H1 (cell line): ENCODE measurements around the gene TUBB1. TPM values are rescaled to one million over a fixed set of nuclear protein-coding genes. Genes with fewer than 3 reads are reported as not detected.

Experiments
- CTCF ChIA-PET: fragments of 300-600 bp; sonication (Branson Sonifier 250); formaldehyde crosslinking; loops from one replicate; lab custom pipeline; 2021; ENCODE audit not compliant: partially characterized antibody; lab: Charles Lee
- POLR2A ChIA-PET: fragments of 300-600 bp; sonication (Branson Sonifier 250); formaldehyde crosslinking; loops from one replicate; lab custom pipeline; 2021; ENCODE audit warnings: inconsistent platforms; ENCODE audit not compliant: partially characterized antibody; lab: Charles Lee
- DNase-seq, 2 experiments: peaks; one replicate each; pipeline versions ENCODE4 v3.0.0 to v3.0.0-alpha.2; 2010 to 2022; ENCODE audit warnings: low spot score in 2 of 2, low read depth in 1 of 2, mixed read lengths in 1 of 2
- FAIRE-seq: peaks from 2 replicates; lab custom pipeline; 2011; peaks lifted over from hg19 to GRCh38; lab: Jason Lieb, UNC
- H2AFZ ChIP-seq: 2 replicates; pipeline ENCODE4 v1.8.1; 2012; ENCODE audit warnings: low read length, inconsistent platforms
- H2AK5ac ChIP-seq: 2 replicates; pipeline ENCODE4 v1.6.1; 2013; ENCODE audit warnings: low read depth, low read length
- H2BK120ac ChIP-seq: replicated peaks from 2 replicates; pipeline ENCODE3; 2013; ENCODE audit warnings: low read depth, low read length, inconsistent platforms
- H2BK12ac ChIP-seq: 2 replicates; pipeline ENCODE4 v1.6.1; 2013; ENCODE audit warnings: low read depth, low read length
- H2BK15ac ChIP-seq: 2 replicates; pipeline ENCODE4 v1.6.1; 2013; ENCODE audit warnings: low read length
- H2BK20ac ChIP-seq: 2 replicates; pipeline ENCODE4 v1.6.1; 2013; ENCODE audit warnings: low read length
- H2BK5ac ChIP-seq: 2 replicates; pipeline ENCODE4 v1.6.1; 2013; ENCODE audit warnings: low read depth, low read length
- H3K14ac ChIP-seq: 2 replicates; pipeline ENCODE4 v1.6.1; 2013; ENCODE audit warnings: inconsistent platforms; ENCODE audit not compliant: insufficient read length
- H3K18ac ChIP-seq: 2 replicates; pipeline ENCODE4 v1.6.1; 2013; ENCODE audit warnings: low read length; ENCODE audit errors: extremely low read depth
- H3K23ac ChIP-seq: 2 replicates; pipeline ENCODE4 v1.6.1; 2013; ENCODE audit warnings: inconsistent platforms; ENCODE audit not compliant: insufficient read length
- H3K23me2 ChIP-seq: 2 replicates; pipeline ENCODE4 v1.6.1; 2013; ENCODE audit warnings: low read depth, low read length
- H3K27ac ChIP-seq: 2 replicates; pipeline ENCODE4 v1.6.1; 2011; ENCODE audit warnings: low read depth, low read length, inconsistent platforms
- H3K27me3 ChIP-seq, 4 experiments: replicated peaks in 1 of 4; 1 replicate in 1 of 4; 2 replicates in 3 of 4; pipeline versions ENCODE4 v1.6.1 to v1.8.1; 2011 to 2013; ENCODE audit warnings: low read length in 3 of 4, mild to moderate bottlenecking in 3 of 4, inconsistent platforms in 2 of 4, mixed read lengths in 2 of 4, moderate library complexity in 1 of 4; ENCODE audit not compliant: control insufficient read depth in 3 of 4, insufficient read depth in 3 of 4; ENCODE audit errors: extremely low read depth in 1 of 4
- H3K36me3 ChIP-seq, 4 experiments: 2 replicates each; pipeline versions ENCODE4 v1.6.1 to v1.8.1; 2011 to 2013; ENCODE audit warnings: mild to moderate bottlenecking in 4 of 4, low read length in 3 of 4, moderate library complexity in 2 of 4, control low read depth in 1 of 4, inconsistent platforms in 1 of 4; ENCODE audit not compliant: insufficient read depth in 4 of 4, control insufficient read depth in 2 of 4
- H3K4ac ChIP-seq: replicated peaks from 2 replicates; pipeline ENCODE3; 2013; ENCODE audit warnings: low read length, low read depth, mixed read lengths, inconsistent platforms; ENCODE audit not compliant: insufficient read length
- H3K4me1 ChIP-seq, 4 experiments: replicated peaks in 1 of 4; 1 replicate in 1 of 4; 2 replicates in 3 of 4; pipeline versions ENCODE4 v1.6.1 to v1.8.1; 2011 to 2013; ENCODE audit warnings: low read length in 3 of 4, inconsistent platforms in 2 of 4, mixed read lengths in 1 of 4; ENCODE audit not compliant: insufficient read depth in 4 of 4, control insufficient read depth in 3 of 4
- H3K4me2 ChIP-seq, 2 experiments: 2 replicates each; pipeline versions ENCODE4 v1.6.1 to v1.8.1; 2011 to 2013; ENCODE audit warnings: low read depth in 2 of 2, low read length in 2 of 2, control low read depth in 1 of 2, inconsistent platforms in 1 of 2, mild to moderate bottlenecking in 1 of 2; ENCODE audit not compliant: insufficient read depth in 1 of 2
- H3K4me3 ChIP-seq, 4 experiments: fragments of 200-600, 300-600 bp in 1 of 4; sonication (generic), shearing (Covaris generic), sonication (Bioruptor Twin) in 1 of 4; 2 replicates each; pipeline versions ENCODE4 v1.5.1 to v1.8.1; 2011 to 2016; ENCODE audit warnings: low read length in 4 of 4, low read depth in 3 of 4, control low read depth in 2 of 4, inconsistent platforms in 2 of 4, mild to moderate bottlenecking in 2 of 4, mixed read lengths in 1 of 4, moderate library complexity in 1 of 4; ENCODE audit not compliant: insufficient read depth in 2 of 4; ENCODE audit errors: extremely low read depth in 1 of 4
- H3K56ac ChIP-seq: replicated peaks from 2 replicates; pipeline ENCODE3; 2013; ENCODE audit warnings: low read depth, mild to moderate bottlenecking, mixed read lengths, low read length, inconsistent platforms; ENCODE audit not compliant: insufficient read length
- H3K79me1 ChIP-seq: 2 replicates; pipeline ENCODE4 v1.6.1; 2013; ENCODE audit warnings: low read depth, low read length, control low read depth
- H3K79me2 ChIP-seq, 2 experiments: 2 replicates each; pipeline versions ENCODE4 v1.6.1 to v1.8.1; 2012 to 2013; ENCODE audit warnings: low read length in 2 of 2, mild to moderate bottlenecking in 2 of 2, inconsistent platforms in 1 of 2; ENCODE audit not compliant: insufficient read depth in 2 of 2, control insufficient read depth in 1 of 2
- H3K9ac ChIP-seq, 4 experiments: replicated peaks in 1 of 4; 1 replicate in 1 of 4; 2 replicates in 3 of 4; pipeline versions ENCODE4 v1.6.1 to v1.8.1; 2011 to 2013; ENCODE audit warnings: low read depth in 3 of 4, low read length in 3 of 4, control low read depth in 2 of 4, mild to moderate bottlenecking in 2 of 4, moderate library complexity in 2 of 4, inconsistent platforms in 1 of 4; ENCODE audit errors: extremely low read depth in 1 of 4
- H3K9me3 ChIP-seq, 2 experiments: 2 replicates each; pipeline versions ENCODE4 v1.6.1 to v1.8.1; 2012 to 2013; ENCODE audit warnings: mild to moderate bottlenecking in 2 of 2, moderate library complexity in 2 of 2, control low read depth in 1 of 2, inconsistent platforms in 1 of 2, low read depth in 1 of 2, low read length in 1 of 2, mixed read lengths in 1 of 2; ENCODE audit not compliant: insufficient read depth in 2 of 2
- H4K20me1 ChIP-seq, 2 experiments: replicated peaks in 1 of 2; 2 replicates each; pipeline versions ENCODE3 to v1.8.1; 2011 to 2013; ENCODE audit warnings: inconsistent platforms in 2 of 2, low read length in 2 of 2, mild to moderate bottlenecking in 1 of 2; ENCODE audit not compliant: insufficient read depth in 2 of 2, control insufficient read depth in 1 of 2
- H4K5ac ChIP-seq: 2 replicates; pipeline ENCODE4 v1.6.1; 2013; ENCODE audit warnings: low read length, low read depth, mixed read lengths, inconsistent platforms; ENCODE audit not compliant: insufficient read length
- H4K8ac ChIP-seq: 2 replicates; pipeline ENCODE4 v1.8.0; 2013; ENCODE audit warnings: mild to moderate bottlenecking, moderate library complexity, low read length, inconsistent platforms; ENCODE audit not compliant: insufficient read depth; ENCODE audit errors: extremely low read depth
- H4K91ac ChIP-seq: replicated peaks from 2 replicates; pipeline ENCODE3; 2013; ENCODE audit warnings: low read length, mixed read lengths, inconsistent platforms; ENCODE audit not compliant: insufficient read length
- KDM1A ChIP-seq: fragments of 200-600, 300-600 bp; sonication (generic); IDR thresholded peaks from 2 replicates; pipeline ENCODE4 v1.7.1; 2016; ENCODE audit warnings: mild to moderate bottlenecking, low read length, borderline replicate concordance
- KDM5A ChIP-seq: fragments of 200-600 bp; IDR thresholded peaks from 2 replicates; pipeline ENCODE4 v1.7.1; 2012; ENCODE audit warnings: mild to moderate bottlenecking, low read length, inconsistent platforms, mixed read lengths
- RBBP5 ChIP-seq: IDR thresholded peaks from 2 replicates; pipeline ENCODE4 v1.7.1; 2012; ENCODE audit warnings: low read depth, mild to moderate bottlenecking, inconsistent platforms, low read length, moderate library complexity, borderline replicate concordance
- SP2 ChIP-seq: IDR thresholded peaks from 2 replicates; pipeline ENCODE4 v1.6.1; 2012; ENCODE audit warnings: mild to moderate bottlenecking, low read length, inconsistent platforms
- TEAD4 ChIP-seq: IDR thresholded peaks from 2 replicates; pipeline ENCODE4 v1.6.1; 2012; ENCODE audit warnings: low read depth, low read length, inconsistent platforms, mixed read lengths
- WGBS, 2 experiments: shearing (Covaris generic) in 1 of 2; methylation state at CpG; one replicate each; pipeline versions ENCODE4 v1.1.6 to v1.1.7; 2013 to 2015; ENCODE audit warnings: low lambda C conversion rate in 2 of 2, mixed read lengths in 2 of 2, inconsistent platforms in 1 of 2, low coverage in 1 of 2, missing lambda C conversion rate in 1 of 2; ENCODE audit not compliant: insufficient replicate concordance in 2 of 2, insufficient coverage in 1 of 2, insufficient read length in 1 of 2; ENCODE audit errors: extremely low coverage in 1 of 2, missing lambda C conversion rate in 1 of 2; 5-methylcytosine and 5-hydroxymethylcytosine counted together
- polyA plus RNA-seq, 7 experiments: library from polyadenylated mRNA; depleted of rRNA in 3 of 7; stranded (reverse) in 5 of 7; unstranded in 2 of 7; fragments of >200 nt in 5 of 7; fragments of 200-250 nt in 2 of 7; gene quantifications; 1 replicate in 5 of 7; 2 replicates in 1 of 7; 4 replicates in 1 of 7; pipeline versions ENCODE4 v1.2.1 to v1.2.3, GENCODE V29; 2011 to 2013; ENCODE audit warnings: missing spikeins in 2 of 7, mixed read lengths in 2 of 7
- total RNA-seq: library from RNA; stranded (reverse); fragmentation: NEBNext Ultra II Directional; extraction: Animal tissue kit (Norgen Biotek cat#: 25700); gene quantifications from 2 replicates; pipeline ENCODE4 v1.2.1, GENCODE V29; 2021
- TF ChIP-seq, protein P1 (sequence below): IDR thresholded peaks from 2 replicates; pipeline ENCODE4 v1.6.1; 2012; ENCODE audit warnings: inconsistent platforms

Gene TUBB1
- total and polyA plus RNA-seq, 2 of the 8 experiments (the other 6 are each of a cell fraction or from before 2014, with no cell fraction given), result not detected

DNA sequence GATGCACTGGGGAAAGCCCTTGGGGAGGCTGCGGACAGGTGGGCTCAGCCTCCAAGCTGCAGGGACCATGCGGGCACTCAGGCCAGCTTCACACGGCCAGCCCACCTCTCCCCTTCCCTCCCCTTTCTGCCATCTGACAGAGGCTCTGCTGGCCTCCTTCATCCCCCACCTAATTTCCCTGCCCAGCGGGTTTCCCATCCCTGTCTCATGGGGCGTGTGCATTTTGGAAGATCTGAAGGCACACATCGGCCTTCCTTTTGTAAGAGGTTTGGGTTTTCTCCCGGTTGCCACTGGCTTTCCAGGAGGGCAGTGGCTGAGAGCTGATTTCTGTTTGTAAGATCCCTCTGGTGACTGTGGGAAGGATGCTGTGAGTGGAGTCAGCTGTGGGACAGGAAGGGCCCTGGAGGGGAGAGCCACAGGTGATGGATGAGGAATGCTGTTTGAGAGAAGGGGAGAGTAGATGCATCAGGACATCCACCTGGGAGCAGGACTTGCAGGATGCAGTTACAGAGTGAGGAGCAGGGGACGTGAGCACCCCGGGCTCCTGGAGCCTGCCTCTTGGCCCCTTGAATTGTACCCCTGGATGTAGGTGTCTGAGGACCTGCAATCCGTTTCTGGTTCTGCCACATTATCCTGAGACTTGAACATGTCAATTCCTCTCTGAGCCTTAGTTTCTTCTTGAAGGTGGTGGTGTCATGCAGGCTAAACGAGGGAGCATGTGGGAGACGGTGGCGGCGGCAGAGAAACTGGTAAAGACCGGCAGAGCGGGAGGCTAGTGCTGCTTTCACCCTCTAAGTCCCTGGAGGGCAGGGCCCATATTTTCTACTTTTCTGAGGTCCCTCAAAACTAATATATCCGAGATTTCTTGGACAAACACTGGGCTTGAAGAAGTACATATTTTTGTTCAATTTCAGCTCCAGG lies 5.9 kb upstream of the TUBB1 start:
- FAIRE-seq (no peak), DNase-seq (peak in 1 of 2 experiments; percentile 35)
- Histone ChIP-seq H2AK5ac (no peak overlapping the region), H3K18ac (no peak overlapping the region), H3K27ac (no peak overlapping the region), H3K23ac (no peak overlapping the region), H3K27me3 (peaks cover 0 to 3% (median 1%) of the 10 kb centered on the region in 4 experiments; a peak in 3 of 7 replicates), H4K8ac (no peak overlapping the region), H2BK120ac (no peak overlapping the region), H3K4me2 (no peak overlapping the region), H3K4me3 (no peak overlapping the region), H2BK15ac (no peak overlapping the region), H3K36me3 (no peaks in the 10 kb centered on the region), H3K79me2 (no peaks in the 10 kb centered on the region), H3K56ac (no peak overlapping the region), H2BK20ac (no peak overlapping the region), H4K20me1 (no peaks in the 10 kb centered on the region), H3K9me3 (no peaks in the 10 kb centered on the region), H3K23me2 (no peaks in the 10 kb centered on the region), H3K4ac (no peak overlapping the region), H2AFZ (no peak overlapping the region), H3K14ac (no peak overlapping the region)
- CTCF ChIA-PET, result interaction anchor here (0.6 kb wide), 1 partner anchor 407 kb away, joined by 3 read pairs; no protein-coding TSS in a partner anchor
- WGBS, 2 experiments, result 86% methylated on average over 17 of the region's 17 CpGs; no CpG with 5 or more reads in 1 of the 2 experiments
- TF ChIP-seq TEAD4, result no peak
- TF ChIP-seq KDM5A, result no peak
- no peak for TF ChIP-seq RBBP5
- TF ChIP-seq SP2, result no peak
- TF ChIP-seq, protein P1, sequence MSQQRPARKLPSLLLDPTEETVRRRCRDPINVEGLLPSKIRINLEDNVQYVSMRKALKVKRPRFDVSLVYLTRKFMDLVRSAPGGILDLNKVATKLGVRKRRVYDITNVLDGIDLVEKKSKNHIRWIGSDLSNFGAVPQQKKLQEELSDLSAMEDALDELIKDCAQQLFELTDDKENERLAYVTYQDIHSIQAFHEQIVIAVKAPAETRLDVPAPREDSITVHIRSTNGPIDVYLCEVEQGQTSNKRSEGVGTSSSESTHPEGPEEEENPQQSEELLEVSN, result 0 out of 2 replicates have a peak, but pooled peaks have one; percentile 24
- no peak for TF ChIP-seq KDM1A
- TF ChIP-seq, all 59 proteins: peak for 1
- H4K5ac ChIP-seq, result no peak overlapping the region
- POLR2A ChIA-PET, result interaction anchor here (0.9 kb wide), 1 partner anchor 10 kb away, joined by 3 read pairs; no protein-coding TSS in a partner anchor
- H3K9ac ChIP-seq, result no peak overlapping the region
- H2BK12ac ChIP-seq, result no peak overlapping the region
- H3K79me1 ChIP-seq, result no peaks in the 10 kb centered on the region
- no peak overlapping the region for H4K91ac ChIP-seq
- H3K4me1 ChIP-seq, result peaks cover 0 to 4% (median 0%) of the 10 kb centered on the region in 4 experiments; a peak in 1 of 7 replicates
- H2BK5ac ChIP-seq, result no peak overlapping the region
